HEK293T (cell line): ENCODE data around the gene THOC5.
"Not testable (repeated sequence)": the region's sequence is repeated elsewhere in the genome, so short reads cannot be mapped to it uniquely, and the experiment has no call there.

Experiments used
- CTCF ChIA-PET: fragments of 350-600 bp; formaldehyde crosslinking; extraction: SDS; loops from one replicate; lab custom pipeline; 2021; ENCODE audit warnings: antibody characterized with exemption, inconsistent platforms; lab: Yijun Ruan, JAX
- POLR2A ChIA-PET: fragments of 350-600 bp; formaldehyde crosslinking; extraction: SDS; loops from one replicate; lab custom pipeline; 2020; ENCODE audit warnings: antibody characterized with exemption, inconsistent platforms; lab: Yijun Ruan, JAX
- DNase-seq: peaks from one replicate; pipeline ENCODE4 v3.0.0; 2012; ENCODE audit warnings: mixed read lengths; ENCODE audit errors: extremely low spot score
- ARNT ChIP-seq: fragments of 450-650 bp; IDR thresholded peaks from 2 replicates; pipeline ENCODE4 v1.6.1; 2017; ENCODE audit warnings: mild to moderate bottlenecking
- BHLHE40 ChIP-seq: fragments of 450-650 bp; IDR thresholded peaks from 2 replicates; pipeline ENCODE4 v1.6.1; 2016; ENCODE audit warnings: mild to moderate bottlenecking, moderate library complexity, borderline replicate concordance
- CTBP1 ChIP-seq: fragments of 450-650 bp; IDR thresholded peaks from 2 replicates; pipeline ENCODE4 v1.6.1; 2016; ENCODE audit warnings: borderline replicate concordance
- ELF4 ChIP-seq: fragments of 450-650 bp; IDR thresholded peaks from 2 replicates; pipeline ENCODE4 v1.6.1; 2017; ENCODE audit warnings: antibody characterized with exemption
- FOXA1 ChIP-seq: fragments of 450-650 bp; IDR thresholded peaks from 2 replicates; pipeline ENCODE4 v1.6.1; 2016; ENCODE audit warnings: mild to moderate bottlenecking
- FOXK2 ChIP-seq: fragments of 450-650 bp; IDR thresholded peaks from 2 replicates; pipeline ENCODE4 v1.6.1; 2016; ENCODE audit warnings: mild to moderate bottlenecking
- FOXM1 ChIP-seq: fragments of 450-650 bp; IDR thresholded peaks from 2 replicates; pipeline ENCODE4 v1.6.1; 2017; ENCODE audit warnings: mild to moderate bottlenecking, borderline replicate concordance
- HDGF ChIP-seq: fragments of 450-650 bp; IDR thresholded peaks from 2 replicates; pipeline ENCODE4 v1.6.1; 2017; ENCODE audit warnings: antibody characterized with exemption, borderline replicate concordance
- L3MBTL2 ChIP-seq: fragments of 450-650 bp; conservative IDR thresholded peaks from 2 replicates; pipeline ENCODE4 v1.6.1; 2016; ENCODE audit warnings: mild to moderate bottlenecking
- LEF1 ChIP-seq: fragments of 450-650 bp; IDR thresholded peaks from 2 replicates; pipeline ENCODE4 v1.6.1; 2017; ENCODE audit warnings: mild to moderate bottlenecking, borderline replicate concordance
- NFRKB ChIP-seq: fragments of 450-650 bp; IDR thresholded peaks from 2 replicates; pipeline ENCODE4 v1.6.1; 2016; ENCODE audit warnings: mild to moderate bottlenecking, moderate library complexity
- PKNOX1 ChIP-seq: fragments of 450-650 bp; IDR thresholded peaks from 2 replicates; pipeline ENCODE4 v1.6.1; 2016
- SP1 ChIP-seq: fragments of 450-650 bp; IDR thresholded peaks from 2 replicates; pipeline ENCODE4 v1.6.1; 2017
- SUZ12 ChIP-seq: fragments of 450-650 bp; IDR thresholded peaks from 2 replicates; pipeline ENCODE4 v1.6.1; 2016; ENCODE audit warnings: mild to moderate bottlenecking
- TARDBP ChIP-seq: fragments of 450-650 bp; IDR thresholded peaks from 2 replicates; pipeline ENCODE4 v1.6.1; 2016
- ZNF384 ChIP-seq: fragments of 450-650 bp; IDR thresholded peaks from 2 replicates; pipeline ENCODE4 v1.6.1; 2016

Gene THOC5

GRCh38 chr22:29587938-29588699 lies 34.6 kb upstream of the THOC5 start:
- TF ChIP-seq HDGF, result no peak
- no peak for TF ChIP-seq ZNF384
- no peak for TF ChIP-seq PKNOX1
- TF ChIP-seq SUZ12, result no peak
- no peak for TF ChIP-seq LEF1
- no peak for TF ChIP-seq BHLHE40
- TF ChIP-seq ARNT, result no peak
- TF ChIP-seq CTBP1, result no peak
- TF ChIP-seq TARDBP, result no peak
- no peak for TF ChIP-seq L3MBTL2
- TF ChIP-seq FOXA1, result no peak
- no peak for TF ChIP-seq FOXM1
- no peak for TF ChIP-seq FOXK2
- no peak for TF ChIP-seq SP1
- no peak for TF ChIP-seq ELF4
- TF ChIP-seq NFRKB, result no peak
- no peak for DNase-seq
- ChIA-PET POLR2A (interaction anchor here (1.6 to 1.7 kb wide), 2 partner anchors 16 to 34 kb away, joined by 5 to 6 read pairs; partner anchors contain the start of gene THOC5), CTCF (no interaction called here)

GRCh38 chr22:29586193-29586705 lies 32.7 kb upstream of the THOC5 start:
- CTCF ChIA-PET, POLR2A ChIA-PET, DNase-seq: not testable (repeated sequence)

- ChIA-PET CTCF (no interaction called here), POLR2A (no interaction called here)
- DNase-seq, result no peak
- TF ChIP-seq FOXA1, result no peak
- TF ChIP-seq SUZ12, result no peak
- TF ChIP-seq BHLHE40, result no peak
- TF ChIP-seq HDGF, result no peak
- no peak for TF ChIP-seq ELF4
- no peak for TF ChIP-seq FOXK2
- no peak for TF ChIP-seq LEF1
- TF ChIP-seq NFRKB, result no peak
- TF ChIP-seq ZNF384, result no peak
- TF ChIP-seq TARDBP, result no peak
- TF ChIP-seq SP1, result no peak
- TF ChIP-seq FOXM1, result no peak
- no peak for TF ChIP-seq ARNT
- TF ChIP-seq PKNOX1, result no peak
- no peak for TF ChIP-seq CTBP1
Measured at GRCh38 chr22:29584975-29585374, 31.4 kb upstream of the THOC5 start.

GRCh38 chr22:29581799-29582198 lies 28.2 kb upstream of the THOC5 start:
- TF ChIP-seq L3MBTL2, result no peak
- no peak for TF ChIP-seq LEF1
- no peak for TF ChIP-seq SP1
- TF ChIP-seq BHLHE40, result no peak
- TF ChIP-seq CTBP1, result no peak
- no peak for TF ChIP-seq ZNF384
- no peak for TF ChIP-seq FOXA1
- TF ChIP-seq TARDBP, result no peak
- TF ChIP-seq SUZ12, result no peak
- no peak for TF ChIP-seq NFRKB
- TF ChIP-seq FOXK2, result no peak
- no peak for TF ChIP-seq PKNOX1
- TF ChIP-seq ARNT, result no peak
- no peak for TF ChIP-seq ELF4
- CTCF ChIA-PET, result no interaction called here
- POLR2A ChIA-PET, result no interaction called here
- DNase-seq, result no peak

- CTCF ChIA-PET, result interaction anchor here (1.1 kb wide), 1 partner anchor 26 kb away, joined by 3 read pairs; the partner anchor contains the start of gene THOC5
- no peak for DNase-seq
- POLR2A ChIA-PET, result interaction anchor here (1.7 kb wide), 1 partner anchor 26 kb away, joined by 8 read pairs; the partner anchor contains the start of gene THOC5
- TF ChIP-seq SP1 (no peak), ZNF384 (no peak), SUZ12 (no peak), HDGF (no peak; the same call in 1 of the 2 replicates), FOXA1 (no peak), ELF4 (no peak), CTBP1 (no peak), ARNT (no peak), L3MBTL2 (no peak), PKNOX1 (no peak), BHLHE40 (no peak), NFRKB (no peak), TARDBP (no peak), LEF1 (no peak), FOXK2 (no peak)
Measured at GRCh38 chr22:29580200-29580810, 26.7 kb upstream of the THOC5 start.
